ENCODE results near the gene DYRK1A. TPM values are rescaled to one million over a fixed set of nuclear protein-coding genes. Genes with fewer than 3 reads are reported as not detected.

The DYRK1A gene
- total RNA-seq, 1 donor from 2014 or later = 60.9 TPM

DNA sequence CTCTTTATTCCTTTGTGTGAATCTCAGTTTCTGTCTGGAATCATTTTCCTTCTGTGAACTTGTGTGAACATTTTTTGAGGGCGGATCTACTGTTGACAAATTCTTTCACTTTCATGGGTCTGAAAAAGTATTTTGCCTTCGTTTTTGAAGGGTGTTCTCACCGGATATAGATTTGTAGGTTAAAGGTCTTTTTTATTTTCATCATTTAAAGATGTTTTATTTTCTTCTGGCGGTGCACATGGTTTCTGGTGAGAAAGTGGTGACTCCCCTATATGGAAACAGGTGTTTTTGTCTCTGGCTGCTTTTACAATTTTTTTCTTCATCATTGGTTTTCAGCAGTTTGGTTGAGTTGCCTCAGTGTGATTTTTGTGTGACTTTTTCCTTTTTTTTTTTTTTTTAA is 94.9 kb downstream of the DYRK1A start:
- Mint-ChIP-seq H3K36me3 (ENCODE audit: low read depth) (peaks cover 4% of the 10 kb centered on the region), H3K27ac (peak overlapping the region; percentile 54), H3K27me3 (no peaks in the 10 kb centered on the region), H3K9me3 (no peaks in the 10 kb centered on the region), H3K4me1 (peaks cover 51% of the 10 kb centered on the region), H3K4me3 (peak overlapping the region; percentile 33)
- intact Hi-C loops (cut with micrococcal nuclease) = loop anchor here (5.0 kb wide), 2 partner anchors 39 to 239 kb away; no protein-coding TSS in a partner anchor
- peak; percentile 70 for DNase-seq

GRCh38 chr21:37462087-37462861 is 95.7 kb downstream of the DYRK1A start:
- intact Hi-C loops (cut with micrococcal nuclease) = loop anchor here (2.0 to 5.0 kb wide), 3 partner anchors 40 to 240 kb away; no protein-coding TSS in a partner anchor
- peak; percentile 52 for DNase-seq
- H3K27me3 Mint-ChIP-seq = no peaks in the 10 kb centered on the region
- peaks cover 48% of the 10 kb centered on the region for H3K4me1 Mint-ChIP-seq
- peaks cover 6% of the 10 kb centered on the region for H3K36me3 Mint-ChIP-seq (ENCODE audit: low read depth)
- peak overlapping the region; percentile 25 for H3K4me3 Mint-ChIP-seq
- no peaks in the 10 kb centered on the region for H3K9me3 Mint-ChIP-seq
- H3K27ac Mint-ChIP-seq = peak overlapping the region; percentile 27

- H3K4me1 Mint-ChIP-seq = peaks cover 46% of the 10 kb centered on the region
- H3K27me3 Mint-ChIP-seq = no peaks in the 10 kb centered on the region
- peak; percentile 77 for DNase-seq
- no peaks in the 10 kb centered on the region for H3K9me3 Mint-ChIP-seq
- H3K4me3 Mint-ChIP-seq = no peak overlapping the region
- H3K36me3 Mint-ChIP-seq (ENCODE audit: low read depth) = peaks cover 10% of the 10 kb centered on the region
- intact Hi-C loops (cut with micrococcal nuclease) = loop anchor here (2.0 to 5.0 kb wide), 3 partner anchors 41 to 241 kb away; no protein-coding TSS in a partner anchor
- peak overlapping the region; percentile 48 for H3K27ac Mint-ChIP-seq
These were observed 96.7 kb downstream of the DYRK1A start for GRCh38 chr21:37463083-37463801.

- Mint-ChIP-seq H3K27me3 (no peaks in the 10 kb centered on the region), H3K27ac (peak overlapping the region; percentile 57), H3K9me3 (no peaks in the 10 kb centered on the region), H3K36me3 (ENCODE audit: low read depth) (peaks cover 24% of the 10 kb centered on the region), H3K4me3 (no peak overlapping the region), H3K4me1 (peaks cover 39% of the 10 kb centered on the region)
- DNase-seq = no peak
- intact Hi-C loops (cut with micrococcal nuclease) = no loop called here
These were observed 100.5 kb downstream of the DYRK1A start for GRCh38 chr21:37467082-37467481.

GRCh38 chr21:37468909-37469308 is 102.3 kb downstream of the DYRK1A start:
- no peak overlapping the region for H3K27ac Mint-ChIP-seq
- no peak for DNase-seq
- no peak overlapping the region for H3K4me3 Mint-ChIP-seq
- no peaks in the 10 kb centered on the region for H3K9me3 Mint-ChIP-seq
- intact Hi-C loops (cut with micrococcal nuclease) = no loop called here
- peaks cover 29% of the 10 kb centered on the region for H3K4me1 Mint-ChIP-seq
- peaks cover 30% of the 10 kb centered on the region for H3K36me3 Mint-ChIP-seq (ENCODE audit: low read depth)
- H3K27me3 Mint-ChIP-seq = no peaks in the 10 kb centered on the region

GRCh38 chr21:37469441-37469840 is 102.9 kb downstream of the DYRK1A start:
- H3K4me1 Mint-ChIP-seq = peaks cover 27% of the 10 kb centered on the region
- H3K9me3 Mint-ChIP-seq = no peaks in the 10 kb centered on the region
- no peak overlapping the region for H3K27ac Mint-ChIP-seq
- intact Hi-C loops (cut with micrococcal nuclease) = no loop called here
- peaks cover 31% of the 10 kb centered on the region for H3K36me3 Mint-ChIP-seq (ENCODE audit: low read depth)
- no peaks in the 10 kb centered on the region for H3K27me3 Mint-ChIP-seq
- H3K4me3 Mint-ChIP-seq = no peak overlapping the region
- no peak for DNase-seq

DNA sequence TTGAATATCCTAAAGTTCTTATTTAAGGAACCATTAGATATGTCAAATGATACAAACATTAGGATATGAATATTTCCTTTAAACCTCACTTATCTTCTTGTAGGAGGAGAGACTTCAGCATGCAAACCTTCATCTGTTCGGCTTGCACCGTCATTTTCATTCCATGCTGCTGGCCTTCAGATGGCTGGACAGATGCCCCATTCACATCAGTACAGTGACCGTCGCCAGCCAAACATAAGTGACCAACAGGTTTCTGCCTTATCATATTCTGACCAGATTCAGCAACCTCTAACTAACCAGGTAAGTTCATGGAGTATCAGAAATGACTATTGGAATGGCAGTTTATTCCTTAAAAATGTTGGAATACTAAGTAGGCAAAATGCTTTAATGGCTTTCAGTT is 106.0 kb downstream of the DYRK1A start:
- no peaks in the 10 kb centered on the region for H3K27me3 Mint-ChIP-seq
- peaks cover 36% of the 10 kb centered on the region for H3K4me1 Mint-ChIP-seq
- intact Hi-C loops (cut with micrococcal nuclease) = no loop called here
- H3K9me3 Mint-ChIP-seq = no peaks in the 10 kb centered on the region
- no peak overlapping the region for H3K4me3 Mint-ChIP-seq
- no peak for DNase-seq
- H3K36me3 Mint-ChIP-seq (ENCODE audit: low read depth) = peaks cover 24% of the 10 kb centered on the region
- no peak overlapping the region for H3K27ac Mint-ChIP-seq

DNA sequence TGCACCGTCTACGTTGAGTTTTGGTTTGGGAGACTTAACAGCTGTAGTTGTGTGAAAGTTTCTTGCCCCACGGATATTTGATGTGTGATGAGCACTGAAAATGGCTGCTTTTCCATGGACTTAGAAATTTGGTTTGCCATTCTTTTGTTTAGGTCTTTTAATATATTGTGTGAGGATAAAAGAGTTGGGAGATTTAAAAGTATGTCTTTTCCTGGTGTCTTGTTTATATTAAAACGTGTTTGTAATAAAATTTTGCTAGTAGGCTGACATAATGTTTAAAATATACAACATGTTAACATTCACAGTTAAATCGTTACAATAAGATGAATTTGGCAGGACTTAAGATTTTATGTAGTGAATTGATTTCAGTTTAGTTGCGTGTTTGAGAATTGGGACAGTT is 106.9 kb downstream of the DYRK1A start:
- Mint-ChIP-seq H3K4me3 (no peak overlapping the region), H3K36me3 (ENCODE audit: low read depth) (peaks cover 25% of the 10 kb centered on the region), H3K9me3 (no peaks in the 10 kb centered on the region), H3K27me3 (no peaks in the 10 kb centered on the region), H3K27ac (peak overlapping the region; percentile 47), H3K4me1 (peaks cover 37% of the 10 kb centered on the region)
- DNase-seq = no peak
- intact Hi-C loops (cut with micrococcal nuclease) = no loop called here

DNA sequence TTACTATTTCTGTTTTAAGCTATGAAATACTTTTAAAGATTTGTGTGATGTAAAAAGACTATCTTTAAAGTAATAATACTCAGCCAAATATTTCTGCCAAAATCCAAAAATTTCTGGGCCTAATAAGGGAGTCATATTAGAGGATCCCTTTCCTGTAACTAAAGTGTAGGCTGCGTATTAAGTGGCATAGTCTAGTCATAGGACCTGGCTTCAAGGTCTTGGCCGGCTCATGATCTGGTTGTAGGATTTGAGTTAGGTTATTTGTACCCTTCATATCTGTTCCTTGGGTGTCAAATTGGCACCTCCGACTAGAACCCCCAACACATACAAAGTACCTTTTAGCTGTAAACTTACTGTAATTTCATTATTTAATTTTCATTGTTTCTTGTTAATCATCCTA is 107.8 kb downstream of the DYRK1A start:
- intact Hi-C loops (cut with micrococcal nuclease) = no loop called here
- Mint-ChIP-seq H3K36me3 (ENCODE audit: low read depth) (peaks cover 21% of the 10 kb centered on the region), H3K9me3 (no peaks in the 10 kb centered on the region), H3K4me3 (no peak overlapping the region), H3K27ac (no peak overlapping the region), H3K27me3 (no peaks in the 10 kb centered on the region), H3K4me1 (peaks cover 34% of the 10 kb centered on the region)
- DNase-seq = no peak

GRCh38 chr21:37475186-37475868 is 108.8 kb downstream of the DYRK1A start:
- Mint-ChIP-seq H3K4me1 (peaks cover 32% of the 10 kb centered on the region), H3K27ac (peak overlapping the region; percentile 52), H3K9me3 (no peaks in the 10 kb centered on the region), H3K36me3 (ENCODE audit: low read depth) (peaks cover 19% of the 10 kb centered on the region), H3K27me3 (no peaks in the 10 kb centered on the region), H3K4me3 (no peak overlapping the region)
- intact Hi-C loops (cut with micrococcal nuclease) = no loop called here
- no peak for DNase-seq

DNA sequence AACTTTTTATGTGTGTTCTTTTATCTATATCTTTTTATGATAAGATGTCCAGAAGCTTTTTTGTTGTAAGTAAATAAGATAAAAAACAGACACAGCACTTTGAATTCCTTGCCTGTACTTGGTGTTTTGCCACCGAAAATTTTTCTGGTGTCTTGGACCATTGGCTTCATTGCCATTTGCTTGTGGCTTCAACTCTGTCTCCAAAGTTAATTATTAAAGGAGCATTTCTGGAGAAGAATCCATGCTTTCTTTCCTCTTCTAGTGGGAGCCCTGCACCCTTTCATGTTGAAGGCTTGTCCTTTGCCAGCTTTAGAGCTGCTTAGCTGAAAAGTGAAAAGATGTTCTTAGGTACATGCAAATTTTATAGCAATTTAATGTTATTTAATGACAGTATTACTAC is 112.2 kb downstream of the DYRK1A start:
- H3K27me3 Mint-ChIP-seq = no peaks in the 10 kb centered on the region
- H3K4me1 Mint-ChIP-seq = peaks cover 19% of the 10 kb centered on the region
- no peaks in the 10 kb centered on the region for H3K9me3 Mint-ChIP-seq
- H3K4me3 Mint-ChIP-seq = no peak overlapping the region
- no peak overlapping the region for H3K27ac Mint-ChIP-seq
- DNase-seq = no peak
- intact Hi-C loops (cut with micrococcal nuclease) = no loop called here
- peaks cover 19% of the 10 kb centered on the region for H3K36me3 Mint-ChIP-seq (ENCODE audit: low read depth)

DNA sequence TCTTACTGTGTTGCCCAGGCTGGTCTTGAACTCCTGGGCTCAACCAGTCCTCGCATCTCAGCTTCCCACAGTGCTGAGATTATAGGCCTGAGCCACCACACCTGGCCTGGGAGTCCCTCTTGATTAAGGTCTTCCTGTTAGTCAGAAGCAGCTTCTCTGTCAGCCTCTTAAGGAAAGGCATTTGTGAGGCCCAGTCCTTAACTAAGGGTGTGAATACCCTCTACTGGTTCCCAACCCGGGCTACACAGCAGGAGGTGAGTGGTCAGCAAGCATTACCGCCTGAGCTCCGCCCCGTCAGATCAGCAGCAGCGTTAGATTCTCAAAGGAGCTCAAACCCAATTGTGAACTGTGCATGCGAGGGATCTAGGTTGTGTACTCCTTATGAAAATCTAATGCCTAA is 117.2 kb downstream of the DYRK1A start:
- Mint-ChIP-seq H3K9me3 (no peaks in the 10 kb centered on the region), H3K27ac (no peak overlapping the region), H3K27me3 (no peaks in the 10 kb centered on the region), H3K36me3 (ENCODE audit: low read depth) (peaks cover 26% of the 10 kb centered on the region), H3K4me1 (peaks cover 3% of the 10 kb centered on the region), H3K4me3 (no peak overlapping the region)
- DNase-seq = no peak
- intact Hi-C loops (cut with micrococcal nuclease) = no loop called here

DNA sequence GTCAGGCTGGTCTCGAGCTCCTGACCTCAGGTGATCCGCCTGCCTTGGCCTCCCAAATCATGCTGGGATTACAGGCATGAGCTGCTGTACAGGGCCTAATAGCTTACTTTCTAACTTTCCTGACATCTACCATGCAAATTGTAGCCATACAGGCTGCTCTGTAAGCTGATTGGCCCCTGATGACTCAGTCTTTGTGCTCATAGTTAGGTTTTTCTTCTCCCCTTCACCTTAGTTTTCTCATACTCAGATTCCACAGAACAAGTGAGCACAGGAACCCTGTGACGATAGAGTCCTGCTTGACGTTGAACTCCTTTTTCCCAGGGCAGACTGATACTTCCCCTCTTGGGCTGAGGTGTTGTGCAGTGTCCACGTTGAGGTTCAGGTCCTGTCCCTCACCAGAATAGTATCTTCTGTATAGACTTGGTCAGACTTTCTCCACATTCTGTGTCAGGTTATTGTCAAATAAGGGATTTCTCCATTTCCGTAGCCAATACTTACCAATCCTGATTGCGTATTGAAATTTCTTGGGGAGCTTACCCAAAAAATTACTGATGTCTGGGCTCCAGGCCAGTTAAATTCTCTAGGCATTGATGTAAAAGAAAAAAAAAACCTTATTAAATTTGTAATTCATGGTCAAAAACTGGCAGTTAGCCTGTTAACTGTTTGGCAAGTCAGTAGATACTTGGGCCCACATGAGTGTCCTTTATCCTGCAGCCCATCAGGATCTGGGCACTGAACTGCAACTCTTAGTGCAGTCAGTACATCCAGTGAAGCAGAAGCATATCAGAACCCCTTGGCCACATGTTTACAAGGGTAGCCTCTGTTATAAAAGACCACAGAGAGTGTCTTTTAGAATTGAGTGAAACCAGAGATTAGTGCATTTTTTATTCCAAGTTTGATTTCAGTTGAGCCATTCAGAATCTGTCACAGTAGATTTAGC is 118.2 kb downstream of the DYRK1A start:
- intact Hi-C loops (cut with micrococcal nuclease) = no loop called here
- peaks cover 7% of the 10 kb centered on the region for H3K4me1 Mint-ChIP-seq
- H3K27ac Mint-ChIP-seq = no peak overlapping the region
- H3K27me3 Mint-ChIP-seq = no peaks in the 10 kb centered on the region
- no peak for DNase-seq
- H3K4me3 Mint-ChIP-seq = no peak overlapping the region
- peaks cover 26% of the 10 kb centered on the region for H3K36me3 Mint-ChIP-seq (ENCODE audit: low read depth)
- H3K9me3 Mint-ChIP-seq = no peaks in the 10 kb centered on the region

All from activated CD4-positive, alpha-beta T cell treated with anti-CD3 and anti-CD28 coated beads, Interleukin-2, amount 10 ng/mL, durations not matched to agents 24 days and 14 days (primary cell).